ENCODE measurements around the gene C9orf57. TPM values are rescaled to one million over a fixed set of nuclear protein-coding genes. Genes with fewer than 3 reads are reported as not detected.
"Not testable (repeated sequence)": the region's sequence is repeated elsewhere in the genome, so short reads cannot be mapped to it uniquely, and the experiment has no call there.

C9orf57 gene
- total RNA-seq, 1 experiment from 2014 or later: not detected

DNA sequence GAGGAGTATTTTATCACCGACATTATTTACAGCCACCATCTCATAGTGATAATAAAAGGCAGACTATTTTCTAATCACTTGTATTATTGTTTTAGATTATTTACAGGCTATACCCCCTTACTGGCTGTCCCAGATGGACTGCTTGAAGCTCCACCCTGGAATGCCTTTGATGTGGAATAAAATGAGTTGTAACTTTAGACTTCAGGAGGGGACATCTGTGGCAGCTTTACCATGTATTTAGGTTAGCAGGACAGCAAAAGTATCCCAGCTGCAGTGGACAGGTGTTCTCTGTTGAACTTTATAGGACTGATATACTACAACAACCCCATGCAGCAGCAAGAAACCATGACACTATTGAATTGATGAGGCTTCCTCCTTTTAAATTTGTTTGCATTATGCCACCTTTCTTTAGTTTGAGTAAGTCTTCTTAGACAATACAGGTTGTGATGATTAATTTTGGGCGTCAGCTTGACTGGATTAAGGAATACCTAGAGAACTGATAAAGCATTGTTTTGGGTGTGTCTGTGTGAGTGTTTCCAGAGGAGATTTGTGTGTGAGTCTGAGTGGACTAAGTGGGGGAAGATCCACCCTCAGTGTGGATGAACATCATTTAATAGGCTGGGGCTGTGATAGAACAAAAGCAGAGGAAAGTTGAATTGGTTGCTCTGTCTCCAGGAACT, 29.2 kb upstream of the C9orf57 start:
- H3K27ac ChIP-seq: no peak overlapping the region
- no peaks in the 10 kb centered on the region for H3F3A ChIP-seq (ENCODE audit: insufficient read depth, low read depth)
- H3K9me2 ChIP-seq (ENCODE audit: insufficient read depth): no peaks in the 10 kb centered on the region
- H3K9me3 ChIP-seq (ENCODE audit: insufficient read depth, low read depth): no peaks in the 10 kb centered on the region
- POLR2A ChIA-PET (ENCODE audit: unreplicated experiment): no interaction called here
- no peak overlapping the region for H3K4me2 ChIP-seq
- peaks cover 5% of the 10 kb centered on the region; the same call in 1 of the 2 replicates for H3K4me1 ChIP-seq (replicated peaks; ENCODE audit: insufficient read depth)
- H3K27me3 ChIP-seq (ENCODE audit: insufficient read depth, low read depth): no peaks in the 10 kb centered on the region
- peak in 1 of 2 experiments; percentile 46 for DNase-seq
- TF ChIP-seq CTCF (conservative IDR thresholded peaks at IDR 0.05): no peak
- TF ChIP-seq EZH2 (IDR thresholded peaks at IDR 0.05; ENCODE audit: low read depth): no peak
- no peaks in the 10 kb centered on the region for H3K79me2 ChIP-seq (ENCODE audit: low read depth)
- CTCF ChIA-PET: no interaction called here
- no peak overlapping the region for H2AFZ ChIP-seq
- intact Hi-C loops (cut with micrococcal nuclease; ENCODE audit: unreplicated experiment): no loop called here
- no peak overlapping the region for H3K4me3 ChIP-seq
- no peaks in the 10 kb centered on the region for H4K20me1 ChIP-seq (ENCODE audit: insufficient read depth)
- H3K36me3 ChIP-seq (ENCODE audit: low read depth): no peaks in the 10 kb centered on the region
- BruUV-seq (replicated peaks): no TSS peak

- Histone ChIP-seq H3K27ac (no peak overlapping the region), H3K36me3 (ENCODE audit: low read depth) (no peaks in the 10 kb centered on the region), H3K4me1 (replicated peaks; ENCODE audit: insufficient read depth) (no peaks in the 10 kb centered on the region), H2AFZ (no peak overlapping the region), H3K27me3 (ENCODE audit: insufficient read depth, low read depth) (no peaks in the 10 kb centered on the region), H3K9me2 (ENCODE audit: insufficient read depth) (no peaks in the 10 kb centered on the region), H3F3A (ENCODE audit: insufficient read depth, low read depth) (no peaks in the 10 kb centered on the region), H4K20me1 (ENCODE audit: insufficient read depth) (no peaks in the 10 kb centered on the region), H3K9me3 (ENCODE audit: insufficient read depth, low read depth) (no peaks in the 10 kb centered on the region), H3K4me2 (no peak overlapping the region), H3K79me2 (ENCODE audit: low read depth) (no peaks in the 10 kb centered on the region), H3K4me3 (no peak overlapping the region)
- TF ChIP-seq EZH2 (IDR thresholded peaks at IDR 0.05; ENCODE audit: low read depth) (no peak), CTCF (conservative IDR thresholded peaks at IDR 0.05) (no peak)
- ChIA-PET POLR2A (ENCODE audit: unreplicated experiment) (no interaction called here), CTCF (no interaction called here)
- no TSS peak for BruUV-seq (replicated peaks)
- intact Hi-C loops (cut with micrococcal nuclease; ENCODE audit: unreplicated experiment): no loop called here
- no peak for DNase-seq
Measured at GRCh38 chr9:72082536-72082935, 22.1 kb upstream of the C9orf57 start.

DNA sequence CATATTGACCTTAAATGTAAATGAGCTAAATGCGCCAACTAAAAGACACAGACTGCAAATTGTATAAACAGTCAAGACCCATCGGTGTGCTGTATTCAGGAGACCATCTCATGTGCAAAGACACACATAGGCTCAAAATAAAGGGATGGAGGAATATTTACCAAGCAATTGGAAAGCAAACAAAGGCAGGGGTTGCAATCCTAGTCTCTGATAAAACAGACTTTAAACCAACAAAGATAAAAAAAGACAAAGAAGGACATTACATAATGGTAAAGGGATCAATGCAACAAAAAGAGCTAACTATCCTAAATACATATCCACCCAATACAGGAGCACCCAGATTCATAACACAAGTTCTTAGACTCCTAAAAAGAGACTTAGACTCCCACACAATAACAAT, 14.3 kb upstream of the C9orf57 start:
- DNase-seq: not testable (repeated sequence)

DNA sequence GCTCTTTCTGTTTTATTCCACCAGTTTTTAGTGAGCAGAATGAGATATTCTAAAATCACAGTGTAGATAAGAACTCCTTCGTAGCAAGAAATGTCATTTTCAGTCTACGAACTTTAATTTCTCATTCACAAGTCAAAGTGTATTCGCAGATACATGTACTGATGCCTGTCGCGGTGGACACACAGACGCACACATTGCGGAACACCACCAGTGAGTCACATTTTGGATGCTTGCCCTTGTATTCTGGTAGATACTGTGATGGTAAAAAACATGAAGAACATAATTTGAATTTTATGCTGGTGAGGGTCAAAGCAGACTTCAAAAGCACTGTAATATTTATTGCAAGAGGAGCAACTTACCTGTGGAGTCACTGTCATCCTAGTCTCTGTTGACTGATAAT, 4.7 kb upstream of the C9orf57 start:
- intact Hi-C loops (cut with micrococcal nuclease; ENCODE audit: unreplicated experiment): no loop called here
- H3K9me3 ChIP-seq (ENCODE audit: insufficient read depth, low read depth): no peaks in the 10 kb centered on the region
- ChIA-PET POLR2A (ENCODE audit: unreplicated experiment) (interaction anchor here (0.6 kb wide), 1 partner anchor 86 kb away, joined by 3 read pairs; no protein-coding TSS in a partner anchor), CTCF (no interaction called here)
- no peaks in the 10 kb centered on the region for H3K9me2 ChIP-seq (ENCODE audit: insufficient read depth)
- no peak overlapping the region for H3K4me3 ChIP-seq
- H3K27ac ChIP-seq: no peak overlapping the region
- no peaks in the 10 kb centered on the region for H3K27me3 ChIP-seq (ENCODE audit: insufficient read depth, low read depth)
- no TSS peak for BruUV-seq (replicated peaks)
- no peak for TF ChIP-seq CTCF (conservative IDR thresholded peaks at IDR 0.05)
- no peak for TF ChIP-seq EZH2 (IDR thresholded peaks at IDR 0.05; ENCODE audit: low read depth)
- H3F3A ChIP-seq (ENCODE audit: insufficient read depth, low read depth): no peaks in the 10 kb centered on the region
- no peaks in the 10 kb centered on the region for H4K20me1 ChIP-seq (ENCODE audit: insufficient read depth)
- no peaks in the 10 kb centered on the region for H3K79me2 ChIP-seq (ENCODE audit: low read depth)
- no peaks in the 10 kb centered on the region for H3K36me3 ChIP-seq (ENCODE audit: low read depth)
- H3K4me1 ChIP-seq (replicated peaks; ENCODE audit: insufficient read depth): no peaks in the 10 kb centered on the region
- H3K4me2 ChIP-seq: no peak overlapping the region
- no peak overlapping the region for H2AFZ ChIP-seq
- DNase-seq: no peak

More for the DNA sequence above, 14.3 kb upstream of the C9orf57 start:
- CTCF ChIA-PET; H3K9me2 ChIP-seq (ENCODE audit: insufficient read depth); H3K27ac ChIP-seq; intact Hi-C loops (cut with micrococcal nuclease; ENCODE audit: unreplicated experiment); H3K4me3 ChIP-seq; H3F3A ChIP-seq (ENCODE audit: insufficient read depth, low read depth); H3K4me1 ChIP-seq (replicated peaks; ENCODE audit: insufficient read depth); H3K36me3 ChIP-seq (ENCODE audit: low read depth); H2AFZ ChIP-seq; BruUV-seq (replicated peaks); H3K79me2 ChIP-seq (ENCODE audit: low read depth); H3K9me3 ChIP-seq (ENCODE audit: insufficient read depth, low read depth); POLR2A ChIA-PET (ENCODE audit: unreplicated experiment); H3K27me3 ChIP-seq (ENCODE audit: insufficient read depth, low read depth); H4K20me1 ChIP-seq (ENCODE audit: insufficient read depth); H3K4me2 ChIP-seq: not testable (repeated sequence)
